Measurements from ENCODE around the gene NACC1. TPM values are rescaled to one million over a fixed set of nuclear protein-coding genes. Genes with fewer than 3 reads are reported as not detected.

Gene NACC1
- total RNA-seq, 1 donor from 2014 or later: 35.4 TPM

DNA sequence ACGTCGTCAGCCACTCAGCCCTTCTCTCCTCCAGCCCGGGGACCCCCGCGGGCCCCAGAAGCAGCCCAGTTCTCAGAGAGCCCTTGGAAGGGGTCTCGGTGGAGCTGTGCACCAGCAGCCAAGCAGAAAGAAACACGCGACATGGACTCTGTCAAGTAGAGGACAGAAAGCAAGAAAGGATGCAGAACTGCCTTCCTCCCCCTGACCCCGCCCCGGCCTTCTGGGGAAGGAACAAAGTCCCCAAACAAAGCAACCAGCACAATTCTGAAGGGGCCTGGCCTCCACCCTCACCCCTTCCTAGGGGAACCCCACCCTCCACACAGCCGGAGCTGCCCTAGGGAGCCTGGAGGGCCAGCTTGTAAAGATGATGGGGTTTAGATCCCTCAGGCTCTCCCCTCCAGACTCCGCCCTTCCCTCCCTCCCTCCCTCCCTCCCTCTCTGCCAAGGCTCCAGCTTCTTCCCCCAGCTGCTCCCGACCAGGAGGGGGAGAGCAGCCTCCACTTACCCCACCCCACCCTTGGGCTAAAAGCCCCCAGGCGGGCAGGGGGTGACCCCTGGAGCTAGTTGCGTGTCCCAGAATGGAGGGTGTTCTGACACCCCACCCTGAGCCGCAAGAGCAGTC, 23.2 kb upstream of the NACC1 start:
- Histone ChIP-seq H3K4me3 (peak overlapping the region; percentile 70), H3K9me3 (replicated peaks) (no peaks in the 10 kb centered on the region), H3K4me1 (peaks cover 94% of the 10 kb centered on the region), H3K36me3 (peaks cover 19% of the 10 kb centered on the region), H3K27ac (replicated peaks) (peak overlapping the region; percentile 97), H3K27me3 (ENCODE audit: low read depth) (no peaks in the 10 kb centered on the region)
- intact Hi-C loops (cut with micrococcal nuclease): loop anchor here (5.0 kb wide), 1 partner anchor 113 kb away; no protein-coding TSS in a partner anchor
- no peak for DNase-seq
- TF ChIP-seq, protein P1, sequence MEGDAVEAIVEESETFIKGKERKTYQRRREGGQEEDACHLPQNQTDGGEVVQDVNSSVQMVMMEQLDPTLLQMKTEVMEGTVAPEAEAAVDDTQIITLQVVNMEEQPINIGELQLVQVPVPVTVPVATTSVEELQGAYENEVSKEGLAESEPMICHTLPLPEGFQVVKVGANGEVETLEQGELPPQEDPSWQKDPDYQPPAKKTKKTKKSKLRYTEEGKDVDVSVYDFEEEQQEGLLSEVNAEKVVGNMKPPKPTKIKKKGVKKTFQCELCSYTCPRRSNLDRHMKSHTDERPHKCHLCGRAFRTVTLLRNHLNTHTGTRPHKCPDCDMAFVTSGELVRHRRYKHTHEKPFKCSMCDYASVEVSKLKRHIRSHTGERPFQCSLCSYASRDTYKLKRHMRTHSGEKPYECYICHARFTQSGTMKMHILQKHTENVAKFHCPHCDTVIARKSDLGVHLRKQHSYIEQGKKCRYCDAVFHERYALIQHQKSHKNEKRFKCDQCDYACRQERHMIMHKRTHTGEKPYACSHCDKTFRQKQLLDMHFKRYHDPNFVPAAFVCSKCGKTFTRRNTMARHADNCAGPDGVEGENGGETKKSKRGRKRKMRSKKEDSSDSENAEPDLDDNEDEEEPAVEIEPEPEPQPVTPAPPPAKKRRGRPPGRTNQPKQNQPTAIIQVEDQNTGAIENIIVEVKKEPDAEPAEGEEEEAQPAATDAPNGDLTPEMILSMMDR (IDR thresholded peaks at IDR 0.05; ENCODE audit: borderline replicate concordance): no peak

DNA sequence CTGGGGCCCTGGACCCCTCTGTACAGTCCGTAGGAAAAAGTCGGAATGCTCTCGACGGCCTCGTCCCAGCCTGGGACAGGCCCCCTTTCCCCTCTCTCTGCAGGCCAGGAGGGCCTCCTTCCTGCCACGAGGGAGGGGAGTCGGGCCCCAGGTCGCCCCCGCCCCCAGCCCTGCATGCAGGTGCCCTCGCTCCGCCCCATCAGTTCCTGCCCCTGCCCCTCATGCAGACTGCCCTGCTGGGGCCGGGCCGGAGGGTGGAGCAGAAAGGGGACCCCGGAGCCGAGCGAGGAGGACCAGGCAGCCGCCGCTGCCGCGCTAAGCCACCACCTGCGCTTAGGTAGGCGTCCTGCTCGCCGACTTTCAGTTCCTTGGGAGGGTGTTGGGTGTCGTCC, 22.7 kb upstream of the NACC1 start:
- intact Hi-C loops (cut with micrococcal nuclease): no loop called here
- H3K27ac ChIP-seq (replicated peaks): peak overlapping the region; percentile 97

GRCh38 chr19:13095934-13096927, 21.8 kb upstream of the NACC1 start:
- H3K4me1 ChIP-seq: peaks cover 95% of the 10 kb centered on the region
- no peak for DNase-seq
- H3K4me3 ChIP-seq: peak overlapping the region; percentile 70
- TF ChIP-seq, protein P1 (IDR thresholded peaks at IDR 0.05; ENCODE audit: borderline replicate concordance): peak; percentile 40
- peaks cover 10% of the 10 kb centered on the region for H3K36me3 ChIP-seq
- H3K27me3 ChIP-seq (ENCODE audit: low read depth): no peaks in the 10 kb centered on the region
- H3K9me3 ChIP-seq (replicated peaks): no peaks in the 10 kb centered on the region
- peak overlapping the region; percentile 97 for H3K27ac ChIP-seq (replicated peaks)
- intact Hi-C loops (cut with micrococcal nuclease): no loop called here

More for the DNA sequence above, 22.7 kb upstream of the NACC1 start:
- no peaks in the 10 kb centered on the region for H3K9me3 ChIP-seq (replicated peaks)
- H3K4me1 ChIP-seq: peaks cover 94% of the 10 kb centered on the region
- peaks cover 16% of the 10 kb centered on the region for H3K36me3 ChIP-seq
- peak overlapping the region; percentile 70 for H3K4me3 ChIP-seq
- no peaks in the 10 kb centered on the region for H3K27me3 ChIP-seq (ENCODE audit: low read depth)
- TF ChIP-seq, protein P1 (IDR thresholded peaks at IDR 0.05; ENCODE audit: borderline replicate concordance): no peak
- no peak for DNase-seq

DNA sequence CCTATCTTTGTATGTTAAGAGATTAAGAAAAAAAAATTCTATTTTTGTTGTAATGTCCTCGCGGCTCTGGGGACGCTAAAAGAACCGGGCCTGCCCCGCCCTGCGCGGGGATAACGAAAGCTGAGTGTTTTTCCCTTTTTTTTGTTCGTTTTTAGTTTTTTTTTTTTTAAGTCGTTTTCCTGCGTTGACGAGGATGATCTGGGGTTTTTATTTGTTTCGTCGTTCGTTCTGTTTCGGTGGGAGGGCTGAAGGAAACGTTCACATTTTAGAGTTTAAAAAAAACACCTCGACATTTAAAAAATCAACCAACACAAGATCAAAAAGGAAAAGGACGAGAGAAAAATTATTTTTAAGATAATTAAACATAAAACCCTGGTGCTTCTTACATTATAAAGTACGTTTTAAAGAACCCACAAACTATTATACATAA, 21.0 kb upstream of the NACC1 start:
- no peaks in the 10 kb centered on the region for H3K9me3 ChIP-seq (replicated peaks)
- peaks cover 10% of the 10 kb centered on the region for H3K36me3 ChIP-seq
- peak overlapping the region; percentile 70 for H3K4me3 ChIP-seq
- TF ChIP-seq, protein P1 (IDR thresholded peaks at IDR 0.05; ENCODE audit: borderline replicate concordance): no peak
- no peaks in the 10 kb centered on the region for H3K27me3 ChIP-seq (ENCODE audit: low read depth)
- DNase-seq: no peak
- peak overlapping the region; percentile 97 for H3K27ac ChIP-seq (replicated peaks)
- intact Hi-C loops (cut with micrococcal nuclease): no loop called here
- peaks cover 98% of the 10 kb centered on the region for H3K4me1 ChIP-seq

DNA sequence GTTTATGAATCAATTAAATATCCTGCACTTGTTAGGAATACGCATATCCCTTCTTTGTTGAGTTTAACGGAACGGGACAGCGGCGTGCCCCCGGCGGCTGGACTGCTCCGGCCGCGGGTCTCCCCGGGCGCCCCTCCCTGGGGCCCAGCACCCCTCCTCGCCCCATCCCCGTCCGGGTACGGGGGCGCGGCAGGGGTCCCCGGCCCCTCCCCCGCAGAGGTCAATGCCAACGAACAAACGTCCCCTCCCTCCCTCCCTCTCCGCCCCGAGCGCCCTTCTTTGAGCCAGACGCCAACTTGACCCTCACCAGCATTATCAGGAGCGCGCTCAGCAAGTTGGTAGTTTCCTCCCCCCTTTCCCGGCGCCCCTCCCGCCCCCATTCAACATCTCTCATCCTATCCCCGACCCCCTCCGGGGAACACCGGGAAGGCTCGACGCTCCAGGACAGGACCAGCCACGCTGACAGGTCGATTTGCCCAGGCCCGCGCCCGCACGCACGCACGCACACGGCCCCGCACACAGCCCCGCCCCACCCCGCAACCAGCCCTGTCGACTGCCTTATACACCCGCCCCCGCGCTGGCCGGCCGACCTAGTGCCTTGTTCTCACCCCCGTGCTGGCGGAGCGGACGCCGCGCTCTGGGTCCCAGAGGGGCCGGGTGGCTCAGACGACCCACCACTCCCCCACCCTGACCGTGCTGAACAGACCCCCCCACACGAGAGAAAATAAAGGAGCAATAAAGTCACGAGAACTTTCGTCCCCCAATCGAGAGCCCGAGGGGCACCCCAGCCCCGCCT, 20.4 kb upstream of the NACC1 start:
- TF ChIP-seq, protein P1 (IDR thresholded peaks at IDR 0.05; ENCODE audit: borderline replicate concordance): no peak
- Histone ChIP-seq H3K27me3 (ENCODE audit: low read depth) (no peaks in the 10 kb centered on the region), H3K27ac (replicated peaks) (peak overlapping the region; percentile 97), H3K36me3 (peaks cover 10% of the 10 kb centered on the region), H3K4me3 (peak overlapping the region; percentile 70), H3K4me1 (peaks cover 98% of the 10 kb centered on the region), H3K9me3 (replicated peaks) (no peaks in the 10 kb centered on the region)
- no peak for DNase-seq
- intact Hi-C loops (cut with micrococcal nuclease): no loop called here
